ENCODE results near the gene TYROBP.
"Not testable (repeated sequence)": the region's sequence is repeated elsewhere in the genome, so short reads cannot be mapped to it uniquely, and the experiment has no call there.

TYROBP gene

DNA sequence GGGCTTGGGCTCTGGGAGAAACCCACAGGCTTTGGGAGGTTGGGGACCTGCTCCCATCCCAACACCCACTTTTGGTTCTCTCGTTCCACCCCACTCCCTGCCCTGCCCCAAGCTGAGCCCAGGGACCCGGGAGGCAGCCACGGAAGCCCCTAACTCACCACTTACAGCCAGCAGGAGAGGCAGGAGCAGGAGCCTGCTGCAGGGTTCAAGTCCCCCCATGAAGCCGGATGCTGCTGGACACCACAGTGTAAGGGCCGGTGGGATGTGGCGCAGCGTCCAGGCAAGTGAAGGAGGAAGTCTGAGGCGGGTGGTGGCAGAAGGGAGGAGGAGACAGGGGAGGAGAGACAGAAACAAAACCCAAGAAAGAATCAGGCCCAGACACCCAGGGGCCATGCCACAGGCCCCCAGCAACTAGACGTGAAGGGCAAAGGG is at the start of gene TYROBP:
TSS of gene TYROBP (minus strand) at position 286 of the 432 bp plus-strand sequence. CDS start at position 219, 67 bp downstream.
- no peak for FAIRE-seq

DNA sequence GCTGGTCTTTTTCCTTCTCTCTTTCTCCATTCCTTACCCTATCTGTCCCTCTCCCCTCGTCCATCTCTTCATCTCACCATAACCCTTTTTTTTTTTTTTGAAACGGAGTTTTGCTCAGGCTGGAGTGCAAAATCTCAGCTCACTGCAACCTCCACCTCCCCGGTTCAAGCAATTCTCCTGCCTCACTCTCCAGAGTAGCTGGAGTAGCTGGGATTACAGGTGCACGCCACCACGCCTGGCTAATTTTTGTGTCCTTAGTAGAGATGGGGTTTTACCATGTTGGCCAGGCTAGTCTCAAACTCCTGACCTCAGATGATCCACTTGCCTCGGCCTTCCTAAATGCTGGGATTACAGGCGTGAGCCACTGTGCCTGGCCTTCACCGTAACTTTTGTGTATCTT is 49.3 kb upstream of the TYROBP start:
- FAIRE-seq, result not testable (repeated sequence)

DNA sequence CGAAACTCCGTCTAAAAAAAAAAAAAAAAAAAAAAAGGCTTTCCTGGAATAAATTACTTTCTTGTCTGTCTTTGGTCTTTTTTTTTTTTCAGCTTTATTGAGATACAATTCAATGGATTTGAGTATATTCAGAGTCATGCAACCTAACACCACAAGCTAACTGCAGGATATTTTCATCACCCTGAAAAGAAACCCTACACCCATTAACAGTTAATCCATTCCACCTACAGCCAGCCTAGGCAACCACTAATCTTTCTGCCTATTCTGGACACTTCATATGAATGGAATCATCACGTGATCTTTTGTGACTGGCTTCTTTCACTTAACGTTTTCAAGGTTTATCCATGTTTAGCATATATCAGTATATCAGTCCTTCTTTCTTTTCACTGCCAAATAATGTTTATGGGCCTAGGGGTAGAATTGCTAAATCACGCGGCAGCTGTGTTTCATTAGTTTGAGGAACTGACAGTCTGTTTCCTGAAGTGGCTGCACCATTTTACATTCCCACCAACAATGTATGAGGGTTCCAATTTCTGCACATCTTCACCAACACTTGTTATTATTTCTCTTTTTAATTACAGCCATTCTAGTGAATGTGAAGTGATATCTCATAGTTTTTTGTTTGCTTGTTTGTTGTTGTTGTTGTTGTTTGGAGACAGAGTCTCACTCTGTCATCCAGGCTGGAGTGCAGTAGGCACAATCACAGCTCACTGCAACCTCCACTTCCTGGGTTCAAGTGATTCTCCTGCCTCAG is 48.0 kb upstream of the TYROBP start:
- no peak for FAIRE-seq

DNA sequence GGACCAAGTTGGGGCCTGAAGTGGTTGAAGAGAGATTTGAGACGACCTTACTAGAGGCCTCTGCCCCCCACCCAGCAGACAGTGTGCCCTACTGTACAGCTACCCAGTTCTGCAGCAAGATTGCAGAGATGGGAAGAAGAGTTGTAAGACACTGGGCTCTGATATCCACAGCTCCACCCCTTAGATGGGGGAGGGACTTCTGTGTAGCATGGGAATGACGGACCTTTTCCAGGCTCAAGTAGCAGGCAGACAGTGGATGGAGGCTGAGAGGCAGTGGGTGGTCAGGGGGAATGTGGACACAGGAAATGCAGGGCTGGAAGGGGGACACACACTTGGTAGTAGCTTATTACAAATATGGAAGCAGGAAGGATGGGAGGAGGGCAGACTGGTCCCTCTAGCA is 41.0 kb upstream of the TYROBP start:
- FAIRE-seq, result no peak

DNA sequence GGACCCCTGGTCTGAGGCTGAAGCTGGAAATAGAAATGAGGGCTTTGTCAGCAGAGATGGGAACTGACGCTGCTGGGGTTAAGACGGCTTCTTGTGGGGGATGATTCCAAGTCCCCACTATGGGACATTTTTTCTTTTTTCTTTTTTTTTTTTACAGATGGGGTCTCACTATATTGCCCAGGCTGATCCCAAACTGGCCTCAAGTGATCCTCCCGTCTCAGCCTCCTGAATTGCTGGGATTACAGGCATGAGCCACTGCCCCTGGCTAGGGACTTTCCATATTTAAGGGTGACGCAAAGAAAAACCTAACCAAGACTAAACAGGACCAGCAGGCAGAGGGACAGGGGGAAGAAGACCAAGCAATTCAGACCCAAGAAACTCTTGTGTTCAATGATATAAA is 38.1 kb upstream of the TYROBP start:
- no peak for FAIRE-seq

DNA sequence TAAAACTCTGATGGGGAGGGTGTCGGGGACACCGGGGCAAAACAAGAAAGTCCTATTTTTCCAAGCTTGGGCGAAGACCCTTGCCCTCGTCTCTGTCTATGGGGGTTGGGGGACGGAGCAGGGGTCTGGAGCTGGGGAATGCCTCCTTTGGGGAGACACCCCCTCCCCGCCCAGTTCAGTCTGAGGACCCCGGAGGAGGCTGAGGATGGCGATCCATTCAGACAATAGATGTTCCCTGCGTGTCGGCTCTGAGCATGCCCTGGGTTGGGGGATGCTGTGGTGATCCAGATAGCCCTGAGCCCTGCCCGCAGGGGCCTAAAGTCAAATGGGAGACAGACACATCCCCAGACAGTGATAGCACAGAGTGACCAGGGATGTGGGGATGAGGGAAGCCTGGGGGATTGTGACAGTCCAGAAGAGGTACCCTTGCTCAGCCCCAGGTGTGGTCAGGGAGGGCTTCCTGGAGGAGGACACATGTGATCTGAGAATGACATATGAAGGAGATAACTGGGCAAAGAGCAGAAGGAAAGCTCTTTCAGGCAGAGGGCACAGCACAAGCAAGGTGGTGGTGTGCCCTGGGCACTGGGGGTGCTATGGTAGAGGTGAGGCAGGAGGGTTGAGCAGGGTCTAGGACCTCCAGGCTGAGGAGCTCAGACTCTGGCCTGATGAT is 37.2 kb upstream of the TYROBP start:
- FAIRE-seq, result no peak

DNA sequence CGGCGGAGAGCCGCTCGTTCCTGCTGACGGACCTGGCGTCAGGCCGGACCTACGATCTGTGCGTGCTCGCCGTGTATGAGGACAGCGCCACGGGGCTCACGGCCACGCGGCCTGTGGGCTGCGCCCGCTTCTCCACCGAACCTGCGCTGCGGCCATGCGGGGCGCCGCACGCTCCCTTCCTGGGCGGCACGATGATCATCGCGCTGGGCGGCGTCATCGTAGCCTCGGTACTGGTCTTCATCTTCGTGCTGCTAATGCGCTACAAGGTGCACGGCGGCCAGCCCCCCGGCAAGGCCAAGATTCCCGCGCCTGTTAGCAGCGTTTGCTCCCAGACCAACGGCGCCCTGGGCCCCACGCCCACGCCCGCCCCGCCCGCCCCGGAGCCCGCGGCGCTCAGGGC is 36.5 kb upstream of the TYROBP start:
- FAIRE-seq, result no peak

DNA sequence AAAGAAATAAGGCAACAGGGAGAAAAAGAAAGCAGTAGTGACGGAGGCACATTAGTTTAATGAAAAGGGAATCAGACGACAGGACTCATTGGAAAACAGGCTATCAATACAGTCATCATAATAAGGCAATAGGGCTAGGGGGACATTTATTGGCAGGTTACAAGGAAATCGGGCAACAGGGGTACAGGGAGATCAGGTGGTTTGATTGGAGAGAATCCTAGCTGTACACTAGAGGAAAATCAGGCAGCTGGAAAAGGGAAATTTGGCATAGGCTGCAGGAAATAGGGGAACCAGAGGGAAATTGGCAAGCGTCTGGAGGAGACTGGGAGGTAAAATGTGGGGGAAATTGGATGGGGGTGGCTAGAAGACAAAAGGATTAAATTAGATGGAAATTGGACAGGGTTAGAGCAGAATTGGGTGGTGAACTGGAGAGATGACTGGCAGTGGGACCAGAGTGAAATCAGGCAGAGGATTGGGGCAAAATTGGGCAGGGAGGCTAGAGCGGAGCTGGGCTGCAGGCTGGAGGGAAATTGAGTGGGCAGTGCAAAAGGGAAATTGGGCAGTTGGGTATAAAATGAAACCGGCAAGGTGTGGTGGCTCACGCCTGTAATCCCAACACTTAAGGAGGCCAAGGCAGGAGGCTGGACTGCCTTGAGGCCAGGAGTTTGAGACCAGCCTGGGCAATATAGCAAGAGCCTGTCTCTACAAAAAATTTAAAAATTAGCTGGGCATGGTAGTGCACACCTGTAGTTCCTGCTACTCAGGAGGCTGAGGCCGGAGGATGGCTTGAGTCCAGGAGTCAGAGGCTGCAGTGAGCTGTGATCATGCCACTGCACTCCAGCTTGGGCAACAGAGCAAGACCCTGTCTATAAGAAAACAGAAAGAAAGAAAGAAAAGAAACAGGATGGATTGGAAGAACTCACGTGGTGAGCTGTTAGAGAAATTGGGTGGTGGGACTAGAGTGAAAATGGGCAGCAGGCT is 35.5 kb upstream of the TYROBP start:
- no peak for FAIRE-seq

DNA sequence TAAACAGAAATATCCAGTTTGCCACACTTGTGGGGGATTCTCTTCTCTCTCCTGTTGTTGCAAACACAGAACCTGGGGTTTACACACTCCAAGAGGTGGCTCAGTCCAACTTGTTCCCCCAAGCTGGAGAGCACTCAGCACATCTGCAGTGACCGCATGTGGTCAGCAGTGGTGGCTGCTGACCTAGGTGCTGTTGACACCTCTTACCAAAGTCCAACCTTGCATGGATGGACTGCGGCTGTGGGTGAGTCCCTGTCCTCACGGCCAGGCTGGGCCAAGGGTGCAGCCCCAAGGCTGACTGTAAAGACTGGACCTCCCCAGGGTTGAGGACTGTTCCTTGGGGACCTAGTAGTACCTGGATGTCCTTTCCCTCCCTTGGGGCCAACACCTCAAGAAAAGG is 34.1 kb upstream of the TYROBP start:
- FAIRE-seq, result no peak

DNA sequence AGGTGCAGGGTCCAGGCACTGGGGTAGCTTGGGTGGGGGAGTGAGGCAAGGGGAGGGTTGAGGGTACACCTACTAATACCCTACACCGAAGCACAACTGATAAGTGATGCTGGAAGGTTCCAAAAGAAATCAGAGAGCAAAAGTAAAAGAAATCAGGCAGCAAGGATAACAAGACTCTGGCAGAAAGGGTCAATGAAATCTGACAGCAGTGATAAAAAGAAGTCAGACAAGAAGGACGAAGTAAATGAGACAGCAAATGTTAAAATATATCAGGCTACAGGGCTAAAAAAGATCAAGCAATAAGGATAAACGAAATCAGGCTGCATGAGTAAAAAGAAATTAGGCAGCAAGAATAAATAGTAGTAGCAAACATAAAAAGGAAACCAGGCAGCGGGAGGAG is 32.7 kb upstream of the TYROBP start:
- no peak for FAIRE-seq

DNA sequence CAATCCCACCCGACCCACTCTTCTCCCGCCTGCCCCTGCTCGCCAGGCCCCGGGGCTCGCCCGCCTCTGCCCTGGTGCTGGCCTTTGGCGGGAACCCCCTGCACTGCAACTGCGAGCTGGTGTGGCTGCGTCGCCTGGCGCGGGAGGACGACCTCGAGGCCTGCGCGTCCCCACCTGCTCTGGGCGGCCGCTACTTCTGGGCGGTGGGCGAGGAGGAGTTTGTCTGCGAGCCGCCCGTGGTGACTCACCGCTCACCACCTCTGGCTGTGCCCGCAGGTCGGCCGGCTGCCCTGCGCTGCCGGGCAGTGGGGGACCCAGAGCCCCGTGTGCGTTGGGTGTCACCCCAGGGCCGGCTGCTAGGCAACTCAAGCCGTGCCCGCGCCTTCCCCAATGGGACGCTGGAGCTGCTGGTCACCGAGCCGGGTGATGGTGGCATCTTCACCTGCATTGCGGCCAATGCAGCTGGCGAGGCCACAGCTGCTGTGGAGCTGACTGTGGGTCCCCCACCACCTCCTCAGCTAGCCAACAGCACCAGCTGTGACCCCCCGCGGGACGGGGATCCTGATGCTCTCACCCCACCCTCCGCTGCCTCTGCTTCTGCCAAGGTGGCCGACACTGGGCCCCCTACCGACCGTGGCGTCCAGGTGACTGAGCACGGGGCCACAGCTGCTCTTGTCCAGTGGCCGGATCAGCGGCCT is 32.1 kb upstream of the TYROBP start:
- no peak for FAIRE-seq

DNA sequence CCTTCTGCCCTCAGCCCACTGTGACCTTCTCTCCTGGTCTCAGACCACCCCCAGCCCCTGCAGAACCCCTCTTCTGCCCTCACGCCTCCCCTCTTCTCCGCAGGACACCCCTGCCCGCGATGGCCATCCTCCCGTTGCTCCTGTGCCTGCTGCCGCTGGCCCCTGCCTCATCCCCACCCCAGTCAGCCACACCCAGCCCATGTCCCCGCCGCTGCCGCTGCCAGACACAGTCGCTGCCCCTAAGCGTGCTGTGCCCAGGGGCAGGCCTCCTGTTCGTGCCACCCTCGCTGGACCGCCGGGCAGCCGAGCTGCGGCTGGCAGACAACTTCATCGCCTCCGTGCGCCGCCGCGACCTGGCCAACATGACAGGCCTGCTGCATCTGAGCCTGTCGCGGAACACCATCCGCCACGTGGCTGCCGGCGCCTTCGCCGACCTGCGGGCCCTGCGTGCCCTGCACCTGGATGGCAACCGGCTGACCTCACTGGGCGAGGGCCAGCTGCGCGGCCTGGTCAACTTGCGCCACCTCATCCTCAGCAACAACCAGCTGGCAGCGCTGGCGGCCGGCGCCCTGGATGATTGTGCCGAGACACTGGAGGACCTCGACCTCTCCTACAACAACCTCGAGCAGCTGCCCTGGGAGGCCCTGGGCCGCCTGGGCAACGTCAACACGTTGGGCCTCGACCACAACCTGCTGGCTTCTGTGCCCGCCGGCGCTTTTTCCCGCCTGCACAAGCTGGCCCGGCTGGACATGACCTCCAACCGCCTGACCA is 31.4 kb upstream of the TYROBP start:
- no peak for FAIRE-seq

DNA sequence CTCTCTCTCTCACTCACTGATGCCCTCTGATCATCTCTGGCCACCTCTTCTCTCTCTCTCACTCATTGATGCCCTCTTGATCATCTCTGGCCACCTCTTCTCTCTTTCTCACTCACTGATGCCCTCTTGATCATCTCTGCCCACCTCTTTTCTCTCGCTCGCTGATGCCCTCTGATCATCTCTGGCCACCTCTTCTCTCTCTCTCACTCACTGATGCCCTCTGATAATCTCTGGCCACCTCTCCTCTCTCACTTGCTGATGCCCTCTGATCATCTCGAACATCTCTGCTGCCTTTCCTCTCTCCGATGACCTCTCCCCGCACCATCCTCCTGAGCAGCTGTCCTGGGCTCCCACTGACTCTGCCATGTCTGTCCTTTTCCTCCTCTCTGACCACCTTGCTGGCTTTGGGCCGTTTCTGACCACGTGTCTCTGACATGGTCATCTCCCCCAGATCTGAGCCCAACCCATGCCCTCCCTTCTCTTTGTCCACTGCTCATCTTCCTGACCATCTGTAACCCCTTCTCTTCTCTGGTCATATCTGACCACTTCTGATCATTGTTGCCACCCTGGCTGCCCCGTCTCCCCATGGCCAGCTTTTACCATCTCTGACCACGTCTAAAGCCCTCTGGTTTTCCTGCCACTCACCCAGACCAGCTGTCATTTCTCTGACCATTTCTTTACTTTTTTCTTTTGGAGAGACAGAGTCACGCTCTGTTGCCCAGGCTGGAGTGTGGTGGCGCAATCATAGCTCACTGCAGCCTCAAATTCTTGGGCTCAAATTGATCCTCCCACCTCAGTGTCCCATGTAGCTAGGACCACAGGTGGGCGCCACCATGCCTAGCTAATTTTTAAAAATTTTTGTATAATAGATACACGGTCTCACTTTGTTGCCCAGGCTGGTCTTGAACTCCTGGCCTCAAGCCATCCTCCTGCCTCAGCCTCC is 30.5 kb upstream of the TYROBP start:
- FAIRE-seq, result no peak

DNA sequence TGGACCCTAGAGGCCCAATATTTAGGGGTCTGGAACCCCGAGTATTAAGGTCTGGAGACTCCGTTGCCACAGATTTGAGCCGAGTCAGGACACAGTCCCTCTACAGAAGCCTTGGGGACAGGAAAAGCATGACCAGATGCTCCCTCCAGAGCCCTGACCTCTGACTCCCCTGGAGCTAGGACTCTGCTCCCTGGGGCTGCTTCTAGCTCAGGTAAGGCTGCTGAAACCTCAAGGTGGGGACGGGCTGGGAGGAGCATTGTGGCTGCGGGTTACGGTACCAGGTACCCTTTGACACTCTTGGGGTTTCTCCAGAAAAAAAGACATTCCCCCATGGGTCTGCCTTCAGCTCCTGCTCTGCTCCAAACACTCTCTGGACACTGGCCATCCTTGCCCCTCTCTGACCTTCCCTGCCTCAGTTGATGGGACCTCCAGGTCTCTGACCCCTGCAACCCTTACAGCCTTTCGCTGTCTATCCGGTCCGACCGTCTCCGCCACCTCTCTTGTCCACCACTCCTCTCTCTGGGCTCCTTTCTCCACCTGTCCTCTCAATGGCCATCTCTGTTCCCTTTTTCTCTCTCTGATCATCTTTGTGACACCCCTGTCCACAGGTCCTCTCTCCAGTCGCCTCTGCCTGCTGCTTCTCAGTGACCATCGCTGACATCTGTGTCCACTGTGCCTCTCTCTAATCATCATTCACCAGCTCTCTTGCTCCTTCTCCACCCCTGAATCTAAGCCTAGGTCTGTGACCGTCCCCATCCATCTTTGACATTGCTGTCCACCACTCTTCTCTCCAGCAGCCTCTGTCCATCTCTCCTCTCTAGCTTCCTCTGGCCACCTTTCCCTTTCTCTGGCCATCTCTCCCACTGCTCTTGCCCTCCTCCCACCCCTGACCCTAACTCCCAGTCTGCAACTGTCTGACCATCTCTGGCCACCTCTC is 29.5 kb upstream of the TYROBP start:
- FAIRE-seq, result no peak

DNA sequence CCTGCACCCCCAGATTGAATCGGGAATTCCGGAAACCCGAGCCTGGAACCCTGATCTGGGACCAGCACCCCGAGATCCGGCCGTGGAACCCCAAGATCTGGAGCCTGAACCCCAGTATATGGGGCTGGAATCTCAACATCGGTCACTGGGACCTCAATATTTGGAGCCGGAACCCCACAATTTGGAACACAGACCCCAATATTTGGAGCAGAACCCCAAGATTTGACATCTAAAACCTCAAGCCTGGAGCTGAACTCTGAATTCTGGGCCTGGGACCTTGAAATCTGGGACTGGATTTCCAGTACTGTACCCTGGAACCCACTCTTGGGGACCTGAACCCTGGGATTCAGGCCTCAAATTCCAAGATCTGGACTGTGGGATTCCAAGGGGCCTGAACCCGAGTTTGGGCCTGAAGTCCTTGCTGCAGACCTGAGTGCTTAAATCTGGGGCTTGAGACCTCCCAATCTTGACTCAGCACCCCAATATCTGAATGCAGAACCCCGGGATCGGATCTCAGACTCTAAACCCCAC is 28.7 kb upstream of the TYROBP start:
- FAIRE-seq, result no peak

DNA sequence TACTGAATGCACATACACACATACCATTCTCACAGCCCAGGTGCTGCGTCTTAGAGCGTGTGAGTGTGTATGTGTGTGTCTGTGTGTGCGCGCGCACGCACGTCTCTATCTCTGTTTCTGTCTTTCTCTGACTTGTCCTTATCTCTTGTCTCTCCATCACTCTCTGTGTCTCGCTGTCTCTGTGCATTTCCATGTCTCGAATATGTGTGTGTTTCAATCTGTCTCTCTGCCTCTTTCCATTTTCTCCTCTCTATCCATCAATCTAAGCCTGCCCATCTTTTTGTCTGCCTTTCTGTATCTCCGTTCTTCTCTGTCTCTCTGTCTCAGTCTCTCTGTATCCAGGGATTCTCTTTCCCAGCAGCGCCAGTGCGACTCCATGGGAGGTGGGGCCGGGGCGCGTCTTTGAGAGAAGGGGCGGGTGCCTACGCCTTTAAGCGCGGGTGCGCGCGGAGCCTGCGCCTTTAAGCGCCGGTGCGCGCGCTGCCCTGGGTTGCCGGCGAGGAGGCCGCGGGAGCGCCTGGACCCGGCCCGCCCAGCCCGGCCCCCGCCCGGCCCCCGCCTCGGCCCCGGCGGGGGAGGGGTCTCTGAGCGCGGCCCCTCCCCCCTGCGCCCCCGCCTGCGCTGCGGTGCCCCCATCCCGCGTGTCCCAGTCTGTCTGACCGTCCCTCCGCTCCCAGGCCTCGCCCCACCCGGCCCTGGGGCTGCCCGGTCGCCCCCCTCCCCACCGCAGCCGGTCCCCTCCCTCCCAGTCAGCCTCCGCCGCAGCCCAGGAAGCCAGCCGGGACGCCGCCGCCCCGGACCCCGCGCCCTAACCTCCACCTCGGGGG is 28.0 kb upstream of the TYROBP start, which contains the start of gene LRFN3:
TSS of gene LRFN3 (plus strand) at position 464 of the 827 bp plus-strand sequence. CDS start 3,052 bp downstream, outside the sequence.
- FAIRE-seq, result no peak

DNA sequence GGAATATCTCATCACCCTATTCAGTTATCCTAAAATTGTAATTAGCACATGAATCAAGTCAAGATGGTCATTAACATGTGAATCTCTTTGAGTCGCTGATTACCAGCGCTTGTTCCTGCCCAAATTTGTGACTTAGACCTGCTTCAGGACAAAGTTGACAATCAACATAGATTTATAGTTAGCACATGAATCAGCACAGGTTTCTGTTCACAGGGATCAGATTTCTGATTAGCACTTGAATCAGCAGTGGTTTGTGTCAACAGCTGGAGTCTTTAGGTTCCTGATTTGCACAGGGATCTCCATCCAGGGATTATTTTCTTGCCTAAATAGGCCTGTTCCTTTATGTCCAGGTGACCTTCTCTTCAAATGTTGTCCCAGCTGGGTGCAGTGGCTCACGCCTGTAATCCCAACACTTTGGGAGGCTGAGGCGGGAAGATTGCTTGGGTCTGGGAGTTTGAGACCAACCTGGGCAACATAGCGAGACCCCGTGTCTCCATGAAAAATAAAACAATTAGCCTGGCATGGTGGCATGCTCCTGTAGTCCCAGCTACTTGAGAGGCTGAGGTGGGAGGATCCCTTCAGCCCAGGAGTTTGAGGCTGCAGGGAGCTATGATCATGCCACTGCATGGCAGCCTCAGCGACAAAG is 24.3 kb upstream of the TYROBP start:
- FAIRE-seq, result no peak

DNA sequence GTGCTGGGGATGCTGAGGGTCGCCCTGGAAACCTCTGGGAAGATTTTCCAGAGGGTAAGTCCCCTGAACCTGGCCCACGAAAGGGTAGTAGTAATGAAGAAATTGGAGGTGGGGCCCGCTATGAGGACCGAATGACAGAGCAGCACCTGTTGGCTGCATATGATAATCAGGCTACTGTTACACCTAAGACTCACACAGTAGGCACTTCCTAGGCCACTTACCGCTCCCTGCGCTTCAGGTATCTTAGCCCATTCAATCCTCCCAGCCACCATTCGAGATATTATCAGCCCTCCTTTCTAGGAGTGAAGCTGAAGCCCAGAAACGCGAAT is 23.7 kb upstream of the TYROBP start:
- FAIRE-seq, result no peak
